WTC11 (cell line): Measurements from ENCODE around the gene FLT3. TPM values are rescaled to one million over a fixed set of nuclear protein-coding genes. Genes with fewer than 3 reads are reported as not detected.

Experiments used
- ATAC-seq: fragments of 200-7000 bp; cut with Tn5 transposase; 2 replicates; pipeline ENCODE4 v1.10.0; 2021; ENCODE audit warnings: mild to moderate bottlenecking, moderate library complexity
- CTCF ChIA-PET: fragments of 300-600 bp; sonication (Branson Sonifier 250); formaldehyde crosslinking; loops from one replicate; lab custom pipeline; 2021; ENCODE audit warnings: antibody characterized with exemption; lab: Charles Lee
- POLR2A ChIA-PET: fragments of 350-600 bp; sonication (Branson Sonifier 250); formaldehyde crosslinking; loops from one replicate; lab custom pipeline; 2021; ENCODE audit warnings: antibody characterized with exemption; lab: Charles Lee
- DNase-seq: peaks from one replicate; pipeline ENCODE4 v3.0.0; 2021; ENCODE audit warnings: low spot score
- H3K27ac Mint-ChIP-seq: 2 replicates; pipeline ENCODE4 v1.8.0; 2021; ENCODE audit warnings: mixed read lengths
- H3K27me3 Mint-ChIP-seq: 2 replicates; pipeline ENCODE4 v1.8.0; 2021; ENCODE audit warnings: low read depth, mild to moderate bottlenecking, moderate library complexity, mixed read lengths
- H3K36me3 Mint-ChIP-seq: 2 replicates; pipeline ENCODE4 v1.8.0; 2021; ENCODE audit warnings: mixed read lengths
- H3K4me1 Mint-ChIP-seq: 2 replicates; pipeline ENCODE4 v1.8.0; 2022; ENCODE audit warnings: mixed read lengths
- H3K4me3 Mint-ChIP-seq: 2 replicates; pipeline ENCODE4 v1.8.0; 2021; ENCODE audit warnings: mild to moderate bottlenecking, moderate library complexity, mixed read lengths
- H3K9me3 Mint-ChIP-seq: 2 replicates; pipeline ENCODE4 v1.8.0; 2021; ENCODE audit warnings: mixed read lengths
- ATF1 ChIP-seq: sonication (generic); formaldehyde crosslinking; IDR thresholded peaks from 2 replicates; pipeline ENCODE4 v1.8.1; 2023; ENCODE audit warnings: mild to moderate bottlenecking, moderate library complexity, missing genetic modification reagents
- CBFB ChIP-seq: sonication (generic); formaldehyde crosslinking; IDR thresholded peaks from 2 replicates; pipeline ENCODE4 v1.8.1; 2022; ENCODE audit warnings: mild to moderate bottlenecking, low read depth, missing genetic modification reagents
- CDX4 ChIP-seq: fragments of 250-450 bp; sonication (Bioruptor Pico); IDR thresholded peaks from 2 replicates; pipeline ENCODE4 v1.9.0; 2021; ENCODE audit warnings: moderate library complexity, mild to moderate bottlenecking, inconsistent platforms, borderline replicate concordance
- EMX1 ChIP-seq: fragments of 250-450 bp; sonication (Bioruptor Pico); IDR thresholded peaks from 2 replicates; pipeline ENCODE4 v1.8.0; 2021; ENCODE audit warnings: mild to moderate bottlenecking
- IRF2 ChIP-seq: sonication (generic); formaldehyde crosslinking; IDR thresholded peaks from 2 replicates; pipeline ENCODE4 v1.8.0; 2022; ENCODE audit warnings: low read depth, missing genetic modification reagents, borderline replicate concordance
- NFE2L1 ChIP-seq: sonication (generic); formaldehyde crosslinking; IDR thresholded peaks from 2 replicates; pipeline ENCODE4 v1.8.1; 2023; ENCODE audit warnings: missing genetic modification reagents
- NR1H2 ChIP-seq: sonication (generic); formaldehyde crosslinking; IDR thresholded peaks from 2 replicates; pipeline ENCODE4 v1.9.0; 2021; ENCODE audit warnings: mild to moderate bottlenecking, moderate library complexity, missing genetic modification reagents
- RELA ChIP-seq: sonication (generic); formaldehyde crosslinking; IDR thresholded peaks from 2 replicates; pipeline ENCODE4 v1.8.1; 2022; ENCODE audit warnings: missing genetic modification reagents, mild to moderate bottlenecking, borderline replicate concordance
- ZNF512 ChIP-seq: sonication (generic); formaldehyde crosslinking; IDR thresholded peaks from 2 replicates; pipeline ENCODE4 v1.8.1; 2022; ENCODE audit warnings: missing genetic modification reagents, borderline replicate concordance
- total RNA-seq: library from RNA; stranded (reverse); gene quantifications from 3 replicates; pipeline ENCODE4 v1.2.3, GENCODE V29; 2021
- TF ChIP-seq, protein P1 (sequence below): sonication (generic); formaldehyde crosslinking; IDR thresholded peaks from 2 replicates; pipeline ENCODE4 v1.8.0; 2022; ENCODE audit warnings: mild to moderate bottlenecking, missing genetic modification reagents
- TF ChIP-seq, protein P2 (sequence below): sonication (generic); formaldehyde crosslinking; IDR thresholded peaks from 2 replicates; pipeline ENCODE4 v1.8.0; 2023; ENCODE audit warnings: missing genetic modification reagents, mild to moderate bottlenecking, borderline replicate concordance
- TF ChIP-seq, protein P3 (sequence below): fragments of 200-600 bp; IDR thresholded peaks from 2 replicates; pipeline ENCODE4 v1.8.0; 2022; ENCODE audit warnings: antibody characterized with exemption
- TF ChIP-seq, protein P4 (sequence below): fragments of 250-450 bp; sonication (Bioruptor Pico); IDR thresholded peaks from 2 replicates; pipeline ENCODE4 v2.1.2; 2022; ENCODE audit warnings: mild to moderate bottlenecking, moderate library complexity
- TF ChIP-seq, protein P5 (sequence below): sonication (generic); formaldehyde crosslinking; conservative IDR thresholded peaks from 2 replicates; pipeline ENCODE4 v1.8.1; 2022; ENCODE audit warnings: mild to moderate bottlenecking, missing genetic modification reagents
- TF ChIP-seq, protein P6 (sequence below): sonication (generic); formaldehyde crosslinking; IDR thresholded peaks from 2 replicates; pipeline ENCODE4 v1.8.1; 2023; ENCODE audit warnings: mild to moderate bottlenecking, missing genetic modification reagents, moderate library complexity

The FLT3 gene
- total RNA-seq, 1 experiment from 2014 or later: 0.15 TPM

DNA sequence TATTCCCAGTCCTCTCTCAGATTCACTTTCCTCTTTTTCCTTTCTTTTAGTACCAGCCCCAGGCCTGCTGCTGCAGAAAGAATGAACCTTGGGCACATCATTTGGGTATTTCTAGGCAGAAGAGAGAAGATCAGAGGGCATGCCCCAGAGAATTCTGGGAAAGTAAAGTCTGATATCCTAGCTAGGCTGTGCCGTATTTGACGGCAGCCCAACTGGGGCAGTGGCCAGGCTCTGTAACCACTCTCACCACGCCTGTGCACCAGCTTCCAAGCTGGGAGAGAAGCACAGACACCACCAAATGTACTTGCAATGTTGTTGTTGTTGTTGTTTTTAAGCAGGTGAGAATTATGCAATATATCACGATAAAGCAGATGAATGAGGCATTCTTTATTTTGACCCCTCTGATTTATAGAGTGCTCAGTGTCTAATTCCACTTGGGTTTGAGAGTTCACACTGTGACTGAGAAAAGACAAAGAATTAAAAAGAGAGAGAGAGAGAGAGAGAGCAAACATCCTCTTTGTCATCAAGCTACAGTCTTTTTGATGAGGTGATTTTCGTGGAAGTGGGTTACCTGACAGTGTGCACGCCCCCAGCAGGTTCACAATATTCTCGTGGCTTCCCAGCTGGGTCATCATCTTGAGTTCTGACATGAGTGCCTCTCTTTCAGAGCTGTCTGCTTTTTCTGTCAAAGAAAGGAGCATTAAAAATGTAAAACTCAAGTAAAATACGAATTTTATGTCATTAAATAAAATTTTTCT is 72.6 kb downstream of the FLT3 start (continued):
- TF ChIP-seq, protein P1, sequence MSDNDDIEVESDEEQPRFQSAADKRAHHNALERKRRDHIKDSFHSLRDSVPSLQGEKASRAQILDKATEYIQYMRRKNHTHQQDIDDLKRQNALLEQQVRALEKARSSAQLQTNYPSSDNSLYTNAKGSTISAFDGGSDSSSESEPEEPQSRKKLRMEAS (CRISPR knock-in tag): no peak
- no peak for TF ChIP-seq NR1H2 (CRISPR knock-in tag)

DNA sequence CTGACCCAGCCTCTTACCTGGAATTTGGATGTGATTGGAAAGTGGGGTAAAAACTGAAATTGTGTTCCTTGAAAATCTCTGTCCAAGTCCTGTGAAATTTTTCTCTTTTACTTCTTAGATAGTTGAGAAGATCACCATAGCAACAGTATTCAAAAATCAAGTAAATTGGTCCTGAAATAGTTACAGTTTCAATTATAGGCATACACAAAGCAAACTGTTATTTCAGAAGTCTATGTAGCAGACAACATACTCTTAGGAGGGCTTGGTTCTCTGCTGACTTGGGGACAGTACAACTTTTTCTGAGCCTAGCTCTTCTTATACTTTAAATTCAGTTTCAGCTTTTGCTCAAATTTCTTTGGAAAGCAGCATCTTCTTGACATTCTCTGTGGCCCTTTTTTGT is 73.3 kb downstream of the FLT3 start:
- peaks cover 22% of the 10 kb centered on the region for H3K4me1 Mint-ChIP-seq
- no peak for TF ChIP-seq CDX4 (CRISPR knock-in tag)
- no peaks in the 10 kb centered on the region for H3K36me3 Mint-ChIP-seq
- no peak for DNase-seq
- no peak for ATAC-seq
- no peak overlapping the region for H3K27ac Mint-ChIP-seq
- no peaks in the 10 kb centered on the region for H3K9me3 Mint-ChIP-seq
- ChIA-PET POLR2A (no interaction called here), CTCF (interaction anchor here (1.5 kb wide), 1 partner anchor 27 kb away, joined by 3 read pairs; no protein-coding TSS in a partner anchor)
- no peak overlapping the region for H3K4me3 Mint-ChIP-seq
- H3K27me3 Mint-ChIP-seq: no peaks in the 10 kb centered on the region

- POLR2A ChIA-PET: no interaction called here
- Mint-ChIP-seq H3K36me3 (no peaks in the 10 kb centered on the region), H3K9me3 (no peaks in the 10 kb centered on the region), H3K4me3 (no peak overlapping the region), H3K4me1 (peaks cover 22% of the 10 kb centered on the region), H3K27me3 (no peaks in the 10 kb centered on the region), H3K27ac (no peak overlapping the region)
- CTCF ChIA-PET: interaction anchor here (1.5 kb wide), 1 partner anchor 26 kb away, joined by 3 read pairs; no protein-coding TSS in a partner anchor
- DNase-seq: no peak
- no peak for TF ChIP-seq CBFB (CRISPR knock-in tag)
- no peak for TF ChIP-seq ZNF512 (CRISPR knock-in tag)
- no peak for TF ChIP-seq ATF1 (CRISPR knock-in tag)
- TF ChIP-seq, protein P2, sequence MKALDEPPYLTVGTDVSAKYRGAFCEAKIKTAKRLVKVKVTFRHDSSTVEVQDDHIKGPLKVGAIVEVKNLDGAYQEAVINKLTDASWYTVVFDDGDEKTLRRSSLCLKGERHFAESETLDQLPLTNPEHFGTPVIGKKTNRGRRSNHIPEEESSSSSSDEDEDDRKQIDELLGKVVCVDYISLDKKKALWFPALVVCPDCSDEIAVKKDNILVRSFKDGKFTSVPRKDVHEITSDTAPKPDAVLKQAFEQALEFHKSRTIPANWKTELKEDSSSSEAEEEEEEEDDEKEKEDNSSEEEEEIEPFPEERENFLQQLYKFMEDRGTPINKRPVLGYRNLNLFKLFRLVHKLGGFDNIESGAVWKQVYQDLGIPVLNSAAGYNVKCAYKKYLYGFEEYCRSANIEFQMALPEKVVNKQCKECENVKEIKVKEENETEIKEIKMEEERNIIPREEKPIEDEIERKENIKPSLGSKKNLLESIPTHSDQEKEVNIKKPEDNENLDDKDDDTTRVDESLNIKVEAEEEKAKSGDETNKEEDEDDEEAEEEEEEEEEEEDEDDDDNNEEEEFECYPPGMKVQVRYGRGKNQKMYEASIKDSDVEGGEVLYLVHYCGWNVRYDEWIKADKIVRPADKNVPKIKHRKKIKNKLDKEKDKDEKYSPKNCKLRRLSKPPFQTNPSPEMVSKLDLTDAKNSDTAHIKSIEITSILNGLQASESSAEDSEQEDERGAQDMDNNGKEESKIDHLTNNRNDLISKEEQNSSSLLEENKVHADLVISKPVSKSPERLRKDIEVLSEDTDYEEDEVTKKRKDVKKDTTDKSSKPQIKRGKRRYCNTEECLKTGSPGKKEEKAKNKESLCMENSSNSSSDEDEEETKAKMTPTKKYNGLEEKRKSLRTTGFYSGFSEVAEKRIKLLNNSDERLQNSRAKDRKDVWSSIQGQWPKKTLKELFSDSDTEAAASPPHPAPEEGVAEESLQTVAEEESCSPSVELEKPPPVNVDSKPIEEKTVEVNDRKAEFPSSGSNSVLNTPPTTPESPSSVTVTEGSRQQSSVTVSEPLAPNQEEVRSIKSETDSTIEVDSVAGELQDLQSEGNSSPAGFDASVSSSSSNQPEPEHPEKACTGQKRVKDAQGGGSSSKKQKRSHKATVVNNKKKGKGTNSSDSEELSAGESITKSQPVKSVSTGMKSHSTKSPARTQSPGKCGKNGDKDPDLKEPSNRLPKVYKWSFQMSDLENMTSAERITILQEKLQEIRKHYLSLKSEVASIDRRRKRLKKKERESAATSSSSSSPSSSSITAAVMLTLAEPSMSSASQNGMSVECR (CRISPR knock-in tag): no peak
- TF ChIP-seq, protein P3, sequence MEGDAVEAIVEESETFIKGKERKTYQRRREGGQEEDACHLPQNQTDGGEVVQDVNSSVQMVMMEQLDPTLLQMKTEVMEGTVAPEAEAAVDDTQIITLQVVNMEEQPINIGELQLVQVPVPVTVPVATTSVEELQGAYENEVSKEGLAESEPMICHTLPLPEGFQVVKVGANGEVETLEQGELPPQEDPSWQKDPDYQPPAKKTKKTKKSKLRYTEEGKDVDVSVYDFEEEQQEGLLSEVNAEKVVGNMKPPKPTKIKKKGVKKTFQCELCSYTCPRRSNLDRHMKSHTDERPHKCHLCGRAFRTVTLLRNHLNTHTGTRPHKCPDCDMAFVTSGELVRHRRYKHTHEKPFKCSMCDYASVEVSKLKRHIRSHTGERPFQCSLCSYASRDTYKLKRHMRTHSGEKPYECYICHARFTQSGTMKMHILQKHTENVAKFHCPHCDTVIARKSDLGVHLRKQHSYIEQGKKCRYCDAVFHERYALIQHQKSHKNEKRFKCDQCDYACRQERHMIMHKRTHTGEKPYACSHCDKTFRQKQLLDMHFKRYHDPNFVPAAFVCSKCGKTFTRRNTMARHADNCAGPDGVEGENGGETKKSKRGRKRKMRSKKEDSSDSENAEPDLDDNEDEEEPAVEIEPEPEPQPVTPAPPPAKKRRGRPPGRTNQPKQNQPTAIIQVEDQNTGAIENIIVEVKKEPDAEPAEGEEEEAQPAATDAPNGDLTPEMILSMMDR: no peak
- TF ChIP-seq, protein P4, sequence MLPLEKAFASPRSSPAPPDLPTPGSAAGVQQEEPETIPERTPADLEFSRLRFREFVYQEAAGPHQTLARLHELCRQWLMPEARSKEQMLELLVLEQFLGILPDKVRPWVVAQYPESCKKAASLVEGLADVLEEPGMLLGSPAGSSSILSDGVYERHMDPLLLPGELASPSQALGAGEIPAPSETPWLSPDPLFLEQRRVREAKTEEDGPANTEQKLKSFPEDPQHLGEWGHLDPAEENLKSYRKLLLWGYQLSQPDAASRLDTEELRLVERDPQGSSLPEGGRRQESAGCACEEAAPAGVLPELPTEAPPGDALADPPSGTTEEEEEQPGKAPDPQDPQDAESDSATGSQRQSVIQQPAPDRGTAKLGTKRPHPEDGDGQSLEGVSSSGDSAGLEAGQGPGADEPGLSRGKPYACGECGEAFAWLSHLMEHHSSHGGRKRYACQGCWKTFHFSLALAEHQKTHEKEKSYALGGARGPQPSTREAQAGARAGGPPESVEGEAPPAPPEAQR (CRISPR knock-in tag): no peak
- TF ChIP-seq EMX1 (CRISPR knock-in tag): no peak
- no peak for TF ChIP-seq RELA
- TF ChIP-seq, protein P5, sequence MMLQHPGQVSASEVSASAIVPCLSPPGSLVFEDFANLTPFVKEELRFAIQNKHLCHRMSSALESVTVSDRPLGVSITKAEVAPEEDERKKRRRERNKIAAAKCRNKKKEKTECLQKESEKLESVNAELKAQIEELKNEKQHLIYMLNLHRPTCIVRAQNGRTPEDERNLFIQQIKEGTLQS (CRISPR knock-in tag): no peak
- no peak for TF ChIP-seq IRF2
- TF ChIP-seq, protein P6, sequence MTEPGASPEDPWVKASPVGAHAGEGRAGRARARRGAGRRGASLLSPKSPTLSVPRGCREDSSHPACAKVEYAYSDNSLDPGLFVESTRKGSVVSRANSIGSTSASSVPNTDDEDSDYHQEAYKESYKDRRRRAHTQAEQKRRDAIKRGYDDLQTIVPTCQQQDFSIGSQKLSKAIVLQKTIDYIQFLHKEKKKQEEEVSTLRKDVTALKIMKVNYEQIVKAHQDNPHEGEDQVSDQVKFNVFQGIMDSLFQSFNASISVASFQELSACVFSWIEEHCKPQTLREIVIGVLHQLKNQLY (CRISPR knock-in tag): no peak
- no peak for TF ChIP-seq NFE2L1
- no peak for ATAC-seq
These were observed 73.9 kb downstream of the FLT3 start for GRCh38 chr13:28026508-28026907.
